DMS79 treated with DMSO at 0.1 percent for 48 hours (cell line): Measurements from ENCODE around the gene MAN2A2.

ENCODE experiments used
- DNase-seq: peaks from one replicate; lab custom pipeline; 2025; lab: John Stamatoyannopoulos, UW

MAN2A2 gene

GRCh38 chr15:90946941-90947576 is 44.0 kb downstream of the MAN2A2 start:
- no peak for DNase-seq

GRCh38 chr15:90947577-90948357 is 44.7 kb downstream of the MAN2A2 start:
- DNase-seq = no peak

- DNase-seq = no peak
Observed at GRCh38 chr15:90948506-90948905, 45.4 kb downstream of the MAN2A2 start.

GRCh38 chr15:90949979-90950675 is 47.0 kb downstream of the MAN2A2 start:
- DNase-seq = no peak

GRCh38 chr15:90950676-90951075 is 47.6 kb downstream of the MAN2A2 start:
- DNase-seq = no peak

GRCh38 chr15:90952901-90953677 is 50.0 kb downstream of the MAN2A2 start:
- DNase-seq = no peak

GRCh38 chr15:90953947-90954711 is 51.0 kb downstream of the MAN2A2 start:
- DNase-seq = no peak

GRCh38 chr15:90954712-90955623 is 51.9 kb downstream of the MAN2A2 start, which contains the start of gene RCCD1:
Gene RCCD1 (plus strand): TSS chr15:90954884. CDS start chr15:90956735, 1,851 bp downstream.
- no peak for DNase-seq

- no peak for DNase-seq
Observed at GRCh38 chr15:90955624-90956273, 52.6 kb downstream of the MAN2A2 start.

GRCh38 chr15:90956274-90957030 is 53.4 kb downstream of the MAN2A2 start:
- peak; percentile 27 for DNase-seq

GRCh38 chr15:90957031-90957790 is 54.1 kb downstream of the MAN2A2 start:
- DNase-seq = peak; percentile 13

- no peak for DNase-seq
Observed at GRCh38 chr15:90957791-90958190, 54.7 kb downstream of the MAN2A2 start.

GRCh38 chr15:90959028-90959595 is 56.0 kb downstream of the MAN2A2 start:
- DNase-seq = no peak

GRCh38 chr15:90959894-90960293 is 56.8 kb downstream of the MAN2A2 start:
- no peak for DNase-seq

GRCh38 chr15:90960298-90961091 is 57.4 kb downstream of the MAN2A2 start:
- no peak for DNase-seq

- DNase-seq = no peak
Observed at GRCh38 chr15:90962021-90962420, 58.9 kb downstream of the MAN2A2 start.

GRCh38 chr15:90966262-90966661 is 63.2 kb downstream of the MAN2A2 start:
- DNase-seq = no peak
